Stomach smooth muscle (tissue), 2 donors: ENCODE results near the gene BCAS1.

Experiments used
- H3K27ac ChIP-seq: one replicate; pipeline ENCODE4 v1.7.0; 2013; ENCODE audit warnings: mild to moderate bottlenecking, low read length, inconsistent platforms
- H3K27me3 ChIP-seq, 2 donors: one replicate each; pipeline ENCODE4 v1.7.0; 2013; ENCODE audit warnings: low read length in 2 of 2; ENCODE audit not compliant: insufficient read depth in 2 of 2, control insufficient read depth in 1 of 2
- H3K36me3 ChIP-seq, 2 donors: one replicate each; pipeline ENCODE4 v1.7.0; 2013; ENCODE audit warnings: low read length in 2 of 2; ENCODE audit not compliant: control insufficient read depth in 2 of 2, insufficient read depth in 2 of 2
- H3K4me1 ChIP-seq: one replicate; pipeline ENCODE4 v1.7.0; 2013; ENCODE audit warnings: low read length; ENCODE audit not compliant: control insufficient read depth, insufficient read depth
- H3K4me3 ChIP-seq, 2 donors: one replicate each; pipeline ENCODE4 v1.7.0; 2013; ENCODE audit warnings: low read length in 2 of 2
- H3K9ac ChIP-seq, 2 donors: one replicate each; pipeline ENCODE4 v1.7.0; 2013; ENCODE audit warnings: low read length in 2 of 2, mild to moderate bottlenecking in 1 of 2
- H3K9me3 ChIP-seq, 2 donors: one replicate each; pipeline ENCODE4 v1.7.0; 2013; ENCODE audit warnings: low read length in 2 of 2; ENCODE audit not compliant: control insufficient read depth in 2 of 2
- donor health status: healthy.
- donor health status: Pancreatic carcinoma.

BCAS1 gene

GRCh38 chr20:54110457-54110856, 40.1 kb upstream of the BCAS1 start:
- peaks cover 0 to 6% of the 10 kb centered on the region in 2 donors for H3K27me3 ChIP-seq
- H3K27ac ChIP-seq: no peak overlapping the region
- no peak overlapping the region for H3K9ac ChIP-seq
- H3K4me3 ChIP-seq: no peak overlapping the region
- no peaks in the 10 kb centered on the region for H3K9me3 ChIP-seq
- no peaks in the 10 kb centered on the region for H3K4me1 ChIP-seq
- H3K36me3 ChIP-seq: no peaks in the 10 kb centered on the region

GRCh38 chr20:54110041-54110440, 39.6 kb upstream of the BCAS1 start:
- Histone ChIP-seq H3K36me3 (no peaks in the 10 kb centered on the region), H3K9ac (no peak overlapping the region), H3K27me3 (peaks cover 0 to 6% of the 10 kb centered on the region in 2 donors), H3K4me1 (no peaks in the 10 kb centered on the region), H3K4me3 (no peak overlapping the region), H3K9me3 (no peaks in the 10 kb centered on the region), H3K27ac (no peak overlapping the region)

- Histone ChIP-seq H3K27me3 (peaks cover 0 to 6% of the 10 kb centered on the region in 2 donors), H3K9me3 (no peaks in the 10 kb centered on the region), H3K9ac (no peak overlapping the region), H3K4me3 (no peak overlapping the region), H3K36me3 (no peaks in the 10 kb centered on the region), H3K4me1 (no peaks in the 10 kb centered on the region), H3K27ac (no peak overlapping the region)
Measured at GRCh38 chr20:54108817-54109216, 38.4 kb upstream of the BCAS1 start.

GRCh38 chr20:54108326-54108642, 37.9 kb upstream of the BCAS1 start:
- no peak overlapping the region for H3K27ac ChIP-seq
- no peaks in the 10 kb centered on the region for H3K9me3 ChIP-seq
- no peaks in the 10 kb centered on the region for H3K36me3 ChIP-seq

GRCh38 chr20:54107600-54108325, 37.4 kb upstream of the BCAS1 start:
- Histone ChIP-seq H3K9me3 (no peaks in the 10 kb centered on the region), H3K27ac (no peak overlapping the region), H3K9ac (no peak overlapping the region), H3K4me1 (no peaks in the 10 kb centered on the region), H3K36me3 (no peaks in the 10 kb centered on the region), H3K27me3 (no peaks in the 10 kb centered on the region), H3K4me3 (no peak overlapping the region)

More at GRCh38 chr20:54108326-54108642, 37.9 kb upstream of the BCAS1 start:
- Histone ChIP-seq H3K27me3 (peaks cover 0 to under 1% of the 10 kb centered on the region in 2 donors), H3K4me1 (no peaks in the 10 kb centered on the region), H3K4me3 (no peak overlapping the region), H3K9ac (no peak overlapping the region)

GRCh38 chr20:54107181-54107580, 36.8 kb upstream of the BCAS1 start:
- H3K9me3 ChIP-seq: no peaks in the 10 kb centered on the region
- no peaks in the 10 kb centered on the region for H3K4me1 ChIP-seq
- H3K4me3 ChIP-seq: no peak overlapping the region
- no peak overlapping the region for H3K27ac ChIP-seq
- H3K27me3 ChIP-seq: peaks cover 0 to under 1% of the 10 kb centered on the region in 2 donors
- no peaks in the 10 kb centered on the region for H3K36me3 ChIP-seq
- no peak overlapping the region for H3K9ac ChIP-seq

GRCh38 chr20:54106162-54106561, 35.8 kb upstream of the BCAS1 start:
- no peak overlapping the region for H3K9ac ChIP-seq
- no peaks in the 10 kb centered on the region for H3K36me3 ChIP-seq
- H3K27ac ChIP-seq: no peak overlapping the region
- peaks cover 0 to 2% of the 10 kb centered on the region in 2 donors for H3K27me3 ChIP-seq
- H3K4me1 ChIP-seq: no peaks in the 10 kb centered on the region
- no peaks in the 10 kb centered on the region for H3K9me3 ChIP-seq
- H3K4me3 ChIP-seq: no peak overlapping the region

- Histone ChIP-seq H3K4me3 (no peak overlapping the region), H3K27ac (no peak overlapping the region), H3K9ac (no peak overlapping the region), H3K4me1 (no peaks in the 10 kb centered on the region), H3K27me3 (peaks cover 0 to 2% of the 10 kb centered on the region in 2 donors), H3K9me3 (no peaks in the 10 kb centered on the region), H3K36me3 (no peaks in the 10 kb centered on the region)
Measured at GRCh38 chr20:54105653-54106052, 35.3 kb upstream of the BCAS1 start.

GRCh38 chr20:54104781-54105180, 34.4 kb upstream of the BCAS1 start:
- H3K4me3 ChIP-seq: no peak overlapping the region
- H3K36me3 ChIP-seq: no peaks in the 10 kb centered on the region
- H3K9me3 ChIP-seq: no peaks in the 10 kb centered on the region
- no peak overlapping the region for H3K27ac ChIP-seq
- H3K27me3 ChIP-seq: peaks cover 0 to 2% of the 10 kb centered on the region in 2 donors
- H3K9ac ChIP-seq: no peak overlapping the region
- H3K4me1 ChIP-seq: no peaks in the 10 kb centered on the region

GRCh38 chr20:54103762-54104600, 33.6 kb upstream of the BCAS1 start:
- no peak overlapping the region for H3K9ac ChIP-seq

More at GRCh38 chr20:54103762-54104600, 33.6 kb upstream of the BCAS1 start:
- Histone ChIP-seq H3K9me3 (no peaks in the 10 kb centered on the region), H3K36me3 (no peaks in the 10 kb centered on the region), H3K27me3 (peaks cover 0 to 2% of the 10 kb centered on the region in 2 donors), H3K27ac (no peak overlapping the region), H3K4me1 (no peaks in the 10 kb centered on the region), H3K4me3 (no peak overlapping the region)
